Activated T-cell treated with anti-CD3 and anti-CD28 coated beads for 24 hours (primary cell): ENCODE results near the gene PKHD1.
"Not testable (repeated sequence)": the region's sequence is repeated elsewhere in the genome, so short reads cannot be mapped to it uniquely, and the experiment has no call there.

Source experiments
- DNase-seq: peaks from one replicate; pipeline ENCODE4 v3.0.0-alpha.2; 2020; ENCODE audit warnings: low read depth

PKHD1 gene

GRCh38 chr6:51854347-51854746, 233.1 kb downstream of the PKHD1 start:
- DNase-seq = no peak

- DNase-seq = not testable (repeated sequence)
Observed at GRCh38 chr6:51853109-51853508, 234.3 kb downstream of the PKHD1 start.

- DNase-seq = no peak
Observed at GRCh38 chr6:51846531-51846930, 240.9 kb downstream of the PKHD1 start.

- DNase-seq = no peak
Observed at GRCh38 chr6:51844336-51844735, 243.1 kb downstream of the PKHD1 start.

GRCh38 chr6:51843456-51844056, 243.9 kb downstream of the PKHD1 start:
- no peak for DNase-seq

- DNase-seq = no peak
Observed at GRCh38 chr6:51842804-51843378, 244.5 kb downstream of the PKHD1 start.

- no peak for DNase-seq
Observed at GRCh38 chr6:51842061-51842803, 245.2 kb downstream of the PKHD1 start.

- DNase-seq = no peak
Observed at GRCh38 chr6:51841626-51842025, 245.8 kb downstream of the PKHD1 start.

GRCh38 chr6:51839726-51840374, 247.6 kb downstream of the PKHD1 start:
- no peak for DNase-seq

GRCh38 chr6:51830666-51831065, 256.7 kb downstream of the PKHD1 start:
- no peak for DNase-seq

GRCh38 chr6:51827580-51827979, 259.8 kb downstream of the PKHD1 start:
- no peak for DNase-seq

GRCh38 chr6:51824940-51825339, 262.5 kb downstream of the PKHD1 start:
- no peak for DNase-seq

- no peak for DNase-seq
Observed at GRCh38 chr6:51820555-51820954, 266.9 kb downstream of the PKHD1 start.

GRCh38 chr6:51818520-51819022, 268.8 kb downstream of the PKHD1 start:
- DNase-seq = no peak

GRCh38 chr6:51817832-51818231, 269.6 kb downstream of the PKHD1 start:
- no peak for DNase-seq

GRCh38 chr6:51814418-51814817, 273.0 kb downstream of the PKHD1 start:
- no peak for DNase-seq

- DNase-seq = no peak
Observed at GRCh38 chr6:51813904-51814303, 273.5 kb downstream of the PKHD1 start.

- DNase-seq = no peak
Observed at GRCh38 chr6:51812231-51812630, 275.2 kb downstream of the PKHD1 start.

GRCh38 chr6:51805517-51805916, 281.9 kb downstream of the PKHD1 start:
- no peak for DNase-seq

GRCh38 chr6:51800603-51801002, 286.8 kb downstream of the PKHD1 start:
- no peak for DNase-seq

- DNase-seq = no peak
Observed at GRCh38 chr6:51793393-51793792, 294.0 kb downstream of the PKHD1 start.

- DNase-seq = no peak
Observed at GRCh38 chr6:51792273-51793030, 295.0 kb downstream of the PKHD1 start.
